HTERT RPE-1 (cell line): Measurements from ENCODE around the gene ANGPTL2.

Source experiments
- in situ Hi-C: fragments of 300-500 bp; cut with MboI; formaldehyde crosslinking; loops from 4 replicates; pipeline ENCODE4 v1.14.3; 2020; ENCODE audit warnings: low sequenced_read_pairs

ANGPTL2 gene

GRCh38 chr9:127079446-127080140 lies 42.8 kb downstream of the ANGPTL2 start:
- in situ Hi-C loops, result no loop called here

- in situ Hi-C loops, result no loop called here
These were observed 43.4 kb downstream of the ANGPTL2 start for GRCh38 chr9:127078988-127079387.

- in situ Hi-C loops, result no loop called here
These were observed 44.1 kb downstream of the ANGPTL2 start for GRCh38 chr9:127078336-127078735.

- in situ Hi-C loops, result no loop called here
These were observed 44.8 kb downstream of the ANGPTL2 start for GRCh38 chr9:127077644-127077946.

- in situ Hi-C loops, result no loop called here
These were observed 45.4 kb downstream of the ANGPTL2 start for GRCh38 chr9:127076860-127077643.

- in situ Hi-C loops, result no loop called here
These were observed 46.6 kb downstream of the ANGPTL2 start for GRCh38 chr9:127075624-127076372.

GRCh38 chr9:127074561-127075548 lies 47.6 kb downstream of the ANGPTL2 start:
- in situ Hi-C loops, result no loop called here

- in situ Hi-C loops, result no loop called here
These were observed 54.7 kb downstream of the ANGPTL2 start for GRCh38 chr9:127067603-127068220.

GRCh38 chr9:127066851-127067136 lies 55.6 kb downstream of the ANGPTL2 start:
- in situ Hi-C loops, result no loop called here

- in situ Hi-C loops, result no loop called here
These were observed 56.2 kb downstream of the ANGPTL2 start for GRCh38 chr9:127066060-127066850.

- in situ Hi-C loops, result no loop called here
These were observed 56.8 kb downstream of the ANGPTL2 start for GRCh38 chr9:127065592-127065991.

GRCh38 chr9:127064335-127064734 lies 58.1 kb downstream of the ANGPTL2 start:
- in situ Hi-C loops, result no loop called here

GRCh38 chr9:127061411-127061810 lies 61.0 kb downstream of the ANGPTL2 start:
- in situ Hi-C loops, result no loop called here

- in situ Hi-C loops, result no loop called here
These were observed 62.6 kb downstream of the ANGPTL2 start for GRCh38 chr9:127059765-127060361.

GRCh38 chr9:127059030-127059429 lies 63.4 kb downstream of the ANGPTL2 start:
- in situ Hi-C loops, result no loop called here

- in situ Hi-C loops, result no loop called here
These were observed 63.8 kb downstream of the ANGPTL2 start for GRCh38 chr9:127058645-127059021.

- in situ Hi-C loops, result no loop called here
These were observed 64.3 kb downstream of the ANGPTL2 start for GRCh38 chr9:127058011-127058644.

- in situ Hi-C loops, result no loop called here
These were observed 66.0 kb downstream of the ANGPTL2 start for GRCh38 chr9:127056446-127056845.
